ENCODE measurements around the gene HVCN1. TPM values are rescaled to one million over a fixed set of nuclear protein-coding genes. Genes with fewer than 3 reads are reported as not detected.
A peak's percentile ranks its signal among the peaks of the same experiment; 100 is the strongest.

Gene HVCN1
- total RNA-seq, 2 donors from 2014 or later = 0.66 to 1.3 TPM

DNA sequence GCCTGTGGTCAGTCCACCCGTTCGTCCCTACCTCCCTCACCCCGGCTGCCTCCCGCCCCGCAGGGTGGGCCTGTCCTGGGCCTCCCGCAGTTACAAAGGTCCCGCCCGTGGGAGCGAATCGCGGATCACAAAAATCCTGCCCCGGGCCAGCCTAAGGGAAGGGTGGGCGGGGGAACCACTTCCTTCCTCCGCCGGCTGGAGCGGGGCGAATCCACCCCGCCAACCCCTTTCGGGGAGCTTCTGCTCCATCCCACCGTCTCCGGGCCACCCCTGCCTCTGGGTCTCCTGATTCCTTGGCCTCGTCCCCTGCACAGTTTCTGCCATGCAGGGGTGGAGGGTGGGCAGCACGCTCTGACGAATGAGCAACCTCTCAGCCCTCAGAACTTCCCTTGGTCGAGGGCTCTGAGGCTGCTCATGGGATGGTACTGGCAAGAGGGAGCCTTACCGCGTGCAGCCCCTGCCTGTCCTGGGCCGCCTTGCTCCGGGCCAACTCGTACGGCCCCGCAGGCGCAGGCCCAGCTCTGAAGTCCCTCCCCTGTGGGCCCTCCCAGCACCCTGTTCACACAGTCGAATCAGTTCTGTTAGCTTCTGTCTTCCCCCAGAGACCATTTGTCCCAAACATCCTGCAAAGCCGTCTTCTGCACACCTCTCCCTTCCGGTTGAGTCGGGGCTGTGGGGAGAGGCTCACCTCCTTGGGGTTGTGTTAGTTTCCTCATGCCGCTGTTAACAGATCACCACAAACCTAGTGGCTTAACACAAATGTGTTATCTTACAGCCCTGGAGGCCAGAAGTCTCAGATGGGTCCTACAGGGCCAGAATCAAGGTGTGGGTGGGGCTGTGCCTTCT lies 589 bp upstream of the HVCN1 start:
- TF ChIP-seq POLR2A (IDR thresholded peaks at IDR 0.05) = no peak
- TF ChIP-seq CTCF (IDR thresholded peaks at IDR 0.05) = no peak
- Histone ChIP-seq H3K27ac (peak overlapping the region in 3 of 4 donors; percentile 10 to 59 (median 43)), H3K4me3 (peak overlapping the region; percentile 26 to 41), H3K36me3 (replicated peaks in 1 of 2; ENCODE audit: insufficient read depth in 1 of 2, low read depth in 2 of 2) (no peaks in the 10 kb centered on the region), H3K4me1 (peaks cover 17% of the 10 kb centered on the region), H3K9me3 (no peaks in the 10 kb centered on the region), H3K27me3 (peaks cover 0 to 6% of the 10 kb centered on the region in 2 donors)
- ATAC-seq (peak; percentile 53), DNase-seq (peak; percentile 17 to 32 (median 29))
- 11 to 22% methylated on average over 13 to 38 of the region's 38 CpGs for WGBS, 2 donors
- intact Hi-C loops (cut with DNase I) = no loop called here

GRCh38 chr12:110687396-110688169 lies 1.3 kb downstream of the HVCN1 start:
- WGBS, 2 donors = 82 to 87% methylated on average over 14 to 15 of the region's 15 CpGs
- ATAC-seq = no peak
- no peaks in the 10 kb centered on the region for H3K9me3 ChIP-seq
- H3K36me3 ChIP-seq (replicated peaks in 1 of 2; ENCODE audit: insufficient read depth in 1 of 2, low read depth in 2 of 2) = no peaks in the 10 kb centered on the region
- intact Hi-C loops (cut with DNase I) = no loop called here
- TF ChIP-seq CTCF (IDR thresholded peaks at IDR 0.05) (no peak), POLR2A (IDR thresholded peaks at IDR 0.05) (no peak)
- no peak overlapping the region for H3K27ac ChIP-seq
- no peak for DNase-seq
- peaks cover 13% of the 10 kb centered on the region for H3K4me1 ChIP-seq
- H3K4me3 ChIP-seq = no peak overlapping the region
- H3K27me3 ChIP-seq = peaks cover 0 to 6% of the 10 kb centered on the region in 2 donors

DNA sequence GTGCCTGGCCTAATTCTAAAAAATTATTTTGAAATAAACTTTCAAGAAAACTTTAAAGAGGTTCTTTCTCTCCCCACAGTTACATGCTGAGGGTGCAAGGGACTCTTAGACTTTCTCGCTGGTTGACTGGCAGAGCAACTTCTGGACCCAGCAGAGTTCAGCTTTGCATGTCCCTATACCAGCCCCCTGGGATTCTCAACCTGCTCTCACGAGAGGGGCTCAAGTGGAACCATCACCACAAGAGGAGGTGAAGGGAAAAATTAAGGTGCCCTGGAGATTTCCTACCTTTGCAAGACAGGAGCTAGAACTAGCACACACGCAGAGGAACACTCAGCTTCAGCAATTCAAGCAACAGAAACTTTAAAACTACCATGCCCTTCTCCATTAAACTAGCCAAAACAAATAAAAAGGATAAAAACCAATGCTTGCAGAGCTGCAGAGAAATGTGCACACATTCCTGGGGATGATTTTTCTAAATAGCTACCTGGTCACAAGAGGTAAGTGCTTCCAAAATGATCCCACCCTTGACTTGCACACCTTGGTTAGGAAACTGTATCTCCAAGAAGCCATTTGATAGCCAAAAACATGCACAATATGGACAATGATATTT lies 2.5 kb downstream of the HVCN1 start:
- Histone ChIP-seq H3K27me3 (peaks cover 0 to 6% of the 10 kb centered on the region in 2 donors), H3K4me1 (peaks cover 13% of the 10 kb centered on the region), H3K9me3 (no peaks in the 10 kb centered on the region), H3K36me3 (replicated peaks in 1 of 2; ENCODE audit: insufficient read depth in 1 of 2, low read depth in 2 of 2) (no peaks in the 10 kb centered on the region), H3K4me3 (no peak overlapping the region), H3K27ac (no peak overlapping the region)
- no peak for TF ChIP-seq CTCF (IDR thresholded peaks at IDR 0.05)
- no peak for TF ChIP-seq POLR2A (IDR thresholded peaks at IDR 0.05)
- intact Hi-C loops (cut with DNase I) = no loop called here
- WGBS, 2 donors = 78 to 84% methylated on average over 3 of the region's 3 CpGs
- ATAC-seq = no peak
- no peak for DNase-seq

- Histone ChIP-seq H3K4me3 (no peak overlapping the region), H3K27me3 (peaks cover 0 to 6% of the 10 kb centered on the region in 2 donors), H3K36me3 (replicated peaks in 1 of 2; ENCODE audit: insufficient read depth in 1 of 2, low read depth in 2 of 2) (no peaks in the 10 kb centered on the region), H3K9me3 (no peaks in the 10 kb centered on the region), H3K27ac (no peak overlapping the region), H3K4me1 (peaks cover 12% of the 10 kb centered on the region)
- DNase-seq = no peak
- no peak for ATAC-seq
- intact Hi-C loops (cut with DNase I) = no loop called here
- no peak for TF ChIP-seq CTCF (IDR thresholded peaks at IDR 0.05)
- TF ChIP-seq POLR2A (IDR thresholded peaks at IDR 0.05) = no peak
- WGBS, 2 donors = 67 to 71% methylated on average over 7 of the region's 7 CpGs
Measured at GRCh38 chr12:110684312-110684836, 4.5 kb downstream of the HVCN1 start.

Data from body of pancreas (tissue), 4 donors.